ENCODE measurements around the gene IRAK3.
A peak's percentile ranks its signal among the peaks of the same experiment; 100 is the strongest.

Gene IRAK3

GRCh38 chr12:66279123-66279712 is 90.2 kb downstream of the IRAK3 start:
- H3K4me3 ChIP-seq (ENCODE audit: low read length), result no peak overlapping the region
- no peak for TF ChIP-seq ZNF274 (IDR thresholded peaks at IDR 0.05; ENCODE audit: low read depth, low read length)

- no peak for TF ChIP-seq ZNF274 (IDR thresholded peaks at IDR 0.05; ENCODE audit: low read depth, low read length)
- H3K4me3 ChIP-seq (ENCODE audit: low read length), result no peak overlapping the region
Measured at GRCh38 chr12:66280561-66280960, 91.5 kb downstream of the IRAK3 start.

- TF ChIP-seq ZNF274 (IDR thresholded peaks at IDR 0.05; ENCODE audit: low read depth, low read length), result no peak
- H3K4me3 ChIP-seq (ENCODE audit: low read length), result no peak overlapping the region
Measured at GRCh38 chr12:66282244-66282643, 93.2 kb downstream of the IRAK3 start.

GRCh38 chr12:66287275-66287674 is 98.3 kb downstream of the IRAK3 start:
- no peak for TF ChIP-seq ZNF274 (IDR thresholded peaks at IDR 0.05; ENCODE audit: low read depth, low read length)
- H3K4me3 ChIP-seq (ENCODE audit: low read length), result no peak overlapping the region

GRCh38 chr12:66288121-66288520 is 99.1 kb downstream of the IRAK3 start:
- TF ChIP-seq ZNF274 (IDR thresholded peaks at IDR 0.05; ENCODE audit: low read depth, low read length), result no peak
- H3K4me3 ChIP-seq (ENCODE audit: low read length), result no peak overlapping the region

GRCh38 chr12:66289485-66289884 is 100.5 kb downstream of the IRAK3 start:
- no peak overlapping the region for H3K4me3 ChIP-seq (ENCODE audit: low read length)
- no peak for TF ChIP-seq ZNF274 (IDR thresholded peaks at IDR 0.05; ENCODE audit: low read depth, low read length)

GRCh38 chr12:66290716-66291200 is 101.7 kb downstream of the IRAK3 start:
- no peak for TF ChIP-seq ZNF274 (IDR thresholded peaks at IDR 0.05; ENCODE audit: low read depth, low read length)
- no peak overlapping the region for H3K4me3 ChIP-seq (ENCODE audit: low read length)

GRCh38 chr12:66296176-66296683 is 107.2 kb downstream of the IRAK3 start:
- TF ChIP-seq ZNF274 (IDR thresholded peaks at IDR 0.05; ENCODE audit: low read depth, low read length), result no peak
- H3K4me3 ChIP-seq (ENCODE audit: low read length), result no peak overlapping the region

- H3K4me3 ChIP-seq (ENCODE audit: low read length), result no peak overlapping the region
- TF ChIP-seq ZNF274 (IDR thresholded peaks at IDR 0.05; ENCODE audit: low read depth, low read length), result no peak
Measured at GRCh38 chr12:66297080-66297479, 108.1 kb downstream of the IRAK3 start.

- H3K4me3 ChIP-seq (ENCODE audit: low read length), result no peak overlapping the region
- no peak for TF ChIP-seq ZNF274 (IDR thresholded peaks at IDR 0.05; ENCODE audit: low read depth, low read length)
Measured at GRCh38 chr12:66297923-66298322, 108.9 kb downstream of the IRAK3 start.

- peak within 1 kb of the TSS; percentile 98 for H3K4me3 ChIP-seq (ENCODE audit: low read length)
- TF ChIP-seq ZNF274 (IDR thresholded peaks at IDR 0.05; ENCODE audit: low read depth, low read length), result no peak
Measured at GRCh38 chr12:66301944-66302826, 113.2 kb downstream of the IRAK3 start, which contains the start of gene HELB. TSS of gene HELB (plus strand) at chr12:66302493. CDS start at chr12:66302604, 111 bp downstream.

GRCh38 chr12:66302827-66303169 is 113.8 kb downstream of the IRAK3 start:
- no peak for TF ChIP-seq ZNF274 (IDR thresholded peaks at IDR 0.05; ENCODE audit: low read depth, low read length)
- peak overlapping the region; percentile 76 for H3K4me3 ChIP-seq (ENCODE audit: low read length)

- H3K4me3 ChIP-seq (ENCODE audit: low read length), result peak overlapping the region; percentile 76
Measured at GRCh38 chr12:66303316-66303804, 114.3 kb downstream of the IRAK3 start.

Data from GM08714 (cell line).